Measurements from ENCODE around the gene CDKN3.

The CDKN3 gene

DNA sequence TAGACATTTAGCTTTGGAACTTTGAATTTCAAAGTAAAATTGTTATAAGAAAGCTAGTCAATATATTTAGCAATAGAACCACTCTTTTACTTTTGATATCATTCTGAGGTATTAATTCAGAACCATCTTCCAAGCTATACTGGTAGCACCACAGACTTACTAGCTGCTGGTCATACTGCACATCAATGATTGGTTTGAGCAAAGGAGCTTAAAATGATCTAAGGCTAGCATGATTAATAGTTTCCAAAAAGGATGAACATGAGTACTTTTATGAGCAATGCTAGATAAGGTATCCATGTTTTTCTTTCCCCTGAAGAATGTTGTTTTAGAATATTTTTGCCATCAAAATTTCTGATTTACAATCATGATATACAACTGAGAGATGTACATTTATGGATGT, 27.2 kb downstream of the CDKN3 start:
- Histone ChIP-seq H3K4me3 (ENCODE audit: low read depth in 1 of 2, low read length in 2 of 2) (no peak overlapping the region), H3K27ac (ENCODE audit: low read length) (no peak overlapping the region), H4K20me1 (ENCODE audit: insufficient read depth, low read length) (peaks cover 3% of the 10 kb centered on the region; the same call in 1 of the 2 replicates), H3K27me3 (ENCODE audit: insufficient read depth, low read length, poor library complexity) (no peaks in the 10 kb centered on the region), H3K9me3 (ENCODE audit: insufficient read depth, low read length, severe bottlenecking) (no peaks in the 10 kb centered on the region), H3K4me1 (ENCODE audit: insufficient read depth, low read length) (no peaks in the 10 kb centered on the region), H3K79me2 (ENCODE audit: insufficient read depth, low read length) (peaks cover under 1% of the 10 kb centered on the region; the same call in 1 of the 2 replicates), H3K36me3 (ENCODE audit: insufficient read depth, low read length) (peaks cover 82% of the 10 kb centered on the region), H3K9ac (ENCODE audit: low read depth, low read length) (no peak overlapping the region), H2AFZ (ENCODE audit: low read depth, low read length) (no peak overlapping the region), H3K4me2 (ENCODE audit: insufficient read depth, low read length) (no peak overlapping the region)
- TF ChIP-seq, protein P1, sequence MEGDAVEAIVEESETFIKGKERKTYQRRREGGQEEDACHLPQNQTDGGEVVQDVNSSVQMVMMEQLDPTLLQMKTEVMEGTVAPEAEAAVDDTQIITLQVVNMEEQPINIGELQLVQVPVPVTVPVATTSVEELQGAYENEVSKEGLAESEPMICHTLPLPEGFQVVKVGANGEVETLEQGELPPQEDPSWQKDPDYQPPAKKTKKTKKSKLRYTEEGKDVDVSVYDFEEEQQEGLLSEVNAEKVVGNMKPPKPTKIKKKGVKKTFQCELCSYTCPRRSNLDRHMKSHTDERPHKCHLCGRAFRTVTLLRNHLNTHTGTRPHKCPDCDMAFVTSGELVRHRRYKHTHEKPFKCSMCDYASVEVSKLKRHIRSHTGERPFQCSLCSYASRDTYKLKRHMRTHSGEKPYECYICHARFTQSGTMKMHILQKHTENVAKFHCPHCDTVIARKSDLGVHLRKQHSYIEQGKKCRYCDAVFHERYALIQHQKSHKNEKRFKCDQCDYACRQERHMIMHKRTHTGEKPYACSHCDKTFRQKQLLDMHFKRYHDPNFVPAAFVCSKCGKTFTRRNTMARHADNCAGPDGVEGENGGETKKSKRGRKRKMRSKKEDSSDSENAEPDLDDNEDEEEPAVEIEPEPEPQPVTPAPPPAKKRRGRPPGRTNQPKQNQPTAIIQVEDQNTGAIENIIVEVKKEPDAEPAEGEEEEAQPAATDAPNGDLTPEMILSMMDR (IDR thresholded peaks at IDR 0.05; ENCODE audit: borderline replicate concordance, extremely low read depth, low read length, poor library complexity, severe bottlenecking): no peak
- no peak for TF ChIP-seq EZH2 (IDR thresholded peaks at IDR 0.05; ENCODE audit: borderline replicate concordance, low read depth, low read length, severe bottlenecking)
- ATAC-seq (ENCODE audit: insufficient read depth, low read depth) (no peak), DNase-seq (no peak)

DNA sequence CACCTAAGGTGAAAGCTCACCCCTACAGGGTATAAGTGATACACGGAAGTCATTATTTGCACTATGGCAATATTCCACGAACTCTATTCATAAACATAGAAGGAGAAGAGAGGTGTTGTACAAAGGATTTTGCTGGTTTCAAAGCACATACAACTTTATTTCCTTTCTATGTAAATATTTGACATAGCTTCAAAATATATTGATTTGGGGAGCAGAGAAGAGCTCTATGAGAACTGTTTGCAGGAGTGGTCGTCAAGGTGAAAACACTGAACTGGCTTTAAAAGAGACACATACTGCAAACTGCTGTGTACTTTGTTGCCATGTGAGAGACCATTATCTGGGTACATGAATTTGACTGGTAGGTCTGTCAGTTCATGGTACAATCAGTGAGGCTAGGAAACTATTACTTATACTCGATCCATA, 27.7 kb downstream of the CDKN3 start:
- DNase-seq (no peak), ATAC-seq (ENCODE audit: insufficient read depth, low read depth) (no peak)
- TF ChIP-seq, protein P1 (IDR thresholded peaks at IDR 0.05; ENCODE audit: borderline replicate concordance, extremely low read depth, low read length, poor library complexity, severe bottlenecking): no peak
- TF ChIP-seq EZH2 (IDR thresholded peaks at IDR 0.05; ENCODE audit: borderline replicate concordance, low read depth, low read length, severe bottlenecking): no peak
- H3K79me2 ChIP-seq (ENCODE audit: insufficient read depth, low read length): peaks cover 3% of the 10 kb centered on the region; the same call in 1 of the 2 replicates
- no peak overlapping the region for H3K4me2 ChIP-seq (ENCODE audit: insufficient read depth, low read length)
- no peak overlapping the region for H3K9ac ChIP-seq (ENCODE audit: low read depth, low read length)
- peaks cover 3% of the 10 kb centered on the region; the same call in 1 of the 2 replicates for H4K20me1 ChIP-seq (ENCODE audit: insufficient read depth, low read length)
- H3K27me3 ChIP-seq (ENCODE audit: insufficient read depth, low read length, poor library complexity): no peaks in the 10 kb centered on the region
- peaks cover 84% of the 10 kb centered on the region for H3K36me3 ChIP-seq (ENCODE audit: insufficient read depth, low read length)
- H3K27ac ChIP-seq (ENCODE audit: low read length): no peak overlapping the region
- no peaks in the 10 kb centered on the region for H3K9me3 ChIP-seq (ENCODE audit: insufficient read depth, low read length, severe bottlenecking)
- H3K4me3 ChIP-seq (ENCODE audit: low read depth in 1 of 2, low read length in 2 of 2): no peak overlapping the region
- H2AFZ ChIP-seq (ENCODE audit: low read depth, low read length): no peak overlapping the region
- no peaks in the 10 kb centered on the region for H3K4me1 ChIP-seq (ENCODE audit: insufficient read depth, low read length)

DNA sequence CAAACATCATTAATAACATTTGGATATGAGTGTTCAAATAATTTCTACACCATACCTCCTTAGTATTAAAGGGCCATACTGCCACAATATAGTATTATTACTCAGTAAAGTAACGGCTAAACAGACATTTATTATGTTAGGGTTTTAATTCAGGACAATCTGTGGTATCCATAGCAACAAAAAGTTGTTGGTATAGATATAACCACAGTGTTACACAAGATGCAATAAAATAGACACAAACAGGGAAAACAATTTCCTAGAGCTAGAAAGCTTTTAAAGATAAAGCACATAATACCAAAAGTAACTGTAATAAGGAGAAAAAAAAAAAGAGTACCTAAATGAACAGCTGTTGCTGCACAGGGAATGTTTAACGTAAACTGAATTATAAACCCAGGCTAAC, 28.3 kb downstream of the CDKN3 start:
- peaks cover 8% of the 10 kb centered on the region; the same call in 1 of the 2 replicates for H4K20me1 ChIP-seq (ENCODE audit: insufficient read depth, low read length)
- no peak overlapping the region for H3K4me3 ChIP-seq (ENCODE audit: low read depth in 1 of 2, low read length in 2 of 2)
- H3K9me3 ChIP-seq (ENCODE audit: insufficient read depth, low read length, severe bottlenecking): no peaks in the 10 kb centered on the region
- DNase-seq (no peak), ATAC-seq (ENCODE audit: insufficient read depth, low read depth) (no peak)
- H3K9ac ChIP-seq (ENCODE audit: low read depth, low read length): no peak overlapping the region
- H3K4me1 ChIP-seq (ENCODE audit: insufficient read depth, low read length): no peaks in the 10 kb centered on the region
- peaks cover 8% of the 10 kb centered on the region for H3K79me2 ChIP-seq (ENCODE audit: insufficient read depth, low read length)
- TF ChIP-seq, protein P1 (IDR thresholded peaks at IDR 0.05; ENCODE audit: borderline replicate concordance, extremely low read depth, low read length, poor library complexity, severe bottlenecking): no peak
- no peak for TF ChIP-seq EZH2 (IDR thresholded peaks at IDR 0.05; ENCODE audit: borderline replicate concordance, low read depth, low read length, severe bottlenecking)
- H2AFZ ChIP-seq (ENCODE audit: low read depth, low read length): no peak overlapping the region
- H3K36me3 ChIP-seq (ENCODE audit: insufficient read depth, low read length): peaks cover 90% of the 10 kb centered on the region
- H3K27ac ChIP-seq (ENCODE audit: low read length): no peak overlapping the region
- H3K27me3 ChIP-seq (ENCODE audit: insufficient read depth, low read length, poor library complexity): no peaks in the 10 kb centered on the region
- H3K4me2 ChIP-seq (ENCODE audit: insufficient read depth, low read length): no peak overlapping the region

Data from DND-41 (cell line).